HG03097 (cell line): ENCODE results near the gene DBET.
"Not testable (repeated sequence)": the region's sequence is repeated elsewhere in the genome, so short reads cannot be mapped to it uniquely, and the experiment has no call there.

Experiments
- ATAC-seq: cut with Tn5 transposase; IDR thresholded peaks from one replicate; pipeline ENCODE4 v1.9.1; 2021; ENCODE audit not compliant: unreplicated experiment, low FRiP score

Gene DBET

DNA sequence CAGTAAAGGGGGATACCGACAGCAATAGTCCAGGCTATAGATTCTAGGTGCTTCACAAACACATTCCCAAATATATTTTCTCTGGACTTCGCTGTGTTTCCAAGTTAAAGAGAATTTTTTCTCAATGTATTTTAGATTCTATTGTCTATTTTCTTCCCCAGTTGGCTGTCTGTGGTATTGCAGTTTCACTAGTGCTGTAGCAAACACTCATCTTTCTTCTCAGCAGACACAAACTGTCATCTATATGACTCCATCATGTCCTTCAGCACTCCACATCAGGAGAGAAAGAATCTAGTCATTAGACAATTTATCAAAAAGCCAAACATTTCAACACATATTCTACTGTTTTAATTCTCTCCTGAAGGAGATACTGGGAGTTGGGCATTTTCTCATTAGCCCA, at the start of gene DBET:
Gene DBET, plus strand, starts transcription at position 161 of the 400 bp plus-strand sequence.
- ATAC-seq, result not testable (repeated sequence)

- ATAC-seq, result no peak
These were observed 49.3 kb upstream of the DBET start for GRCh38 chr4:190014771-190015537.

DNA sequence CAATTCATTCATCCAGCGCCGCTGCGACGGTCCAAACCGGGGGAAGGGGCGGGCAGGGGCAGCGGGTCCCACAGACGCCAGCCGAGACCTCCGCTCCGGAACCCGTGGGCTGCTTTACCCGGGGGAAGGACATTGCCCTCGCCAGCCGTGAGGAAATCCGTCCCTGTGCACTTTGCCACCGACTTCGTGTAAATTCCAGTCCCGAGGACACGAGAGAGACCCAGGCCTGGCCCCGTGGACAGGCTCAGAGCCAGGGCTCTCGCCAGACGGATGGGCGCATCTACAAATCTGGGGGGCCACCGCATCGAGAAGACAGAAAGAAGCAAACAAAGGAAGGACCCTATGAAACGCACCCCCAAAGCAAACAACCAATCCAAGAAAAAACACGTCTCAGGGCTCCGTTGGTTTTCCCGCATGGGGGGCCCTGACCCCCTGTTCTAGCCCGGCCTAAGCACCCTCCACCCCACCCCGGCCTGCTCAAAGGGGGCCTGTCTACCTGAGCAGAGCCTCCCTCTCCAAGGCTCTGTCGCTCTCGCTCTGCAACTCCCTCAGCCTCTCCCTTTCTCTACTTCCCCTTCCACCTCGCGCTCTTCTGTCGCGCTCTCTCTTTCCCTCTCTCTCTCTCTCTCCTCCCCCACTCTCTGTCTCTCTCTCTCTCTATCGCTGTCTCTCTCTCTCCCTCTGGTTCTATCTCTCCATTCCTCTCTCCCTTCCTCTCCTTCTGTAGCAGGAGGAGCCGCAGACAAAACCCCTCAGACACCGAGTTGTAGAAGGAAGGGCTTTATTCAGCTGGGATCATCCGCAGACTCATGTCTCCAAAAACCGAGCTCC, 48.5 kb upstream of the DBET start:
- no peak for ATAC-seq

DNA sequence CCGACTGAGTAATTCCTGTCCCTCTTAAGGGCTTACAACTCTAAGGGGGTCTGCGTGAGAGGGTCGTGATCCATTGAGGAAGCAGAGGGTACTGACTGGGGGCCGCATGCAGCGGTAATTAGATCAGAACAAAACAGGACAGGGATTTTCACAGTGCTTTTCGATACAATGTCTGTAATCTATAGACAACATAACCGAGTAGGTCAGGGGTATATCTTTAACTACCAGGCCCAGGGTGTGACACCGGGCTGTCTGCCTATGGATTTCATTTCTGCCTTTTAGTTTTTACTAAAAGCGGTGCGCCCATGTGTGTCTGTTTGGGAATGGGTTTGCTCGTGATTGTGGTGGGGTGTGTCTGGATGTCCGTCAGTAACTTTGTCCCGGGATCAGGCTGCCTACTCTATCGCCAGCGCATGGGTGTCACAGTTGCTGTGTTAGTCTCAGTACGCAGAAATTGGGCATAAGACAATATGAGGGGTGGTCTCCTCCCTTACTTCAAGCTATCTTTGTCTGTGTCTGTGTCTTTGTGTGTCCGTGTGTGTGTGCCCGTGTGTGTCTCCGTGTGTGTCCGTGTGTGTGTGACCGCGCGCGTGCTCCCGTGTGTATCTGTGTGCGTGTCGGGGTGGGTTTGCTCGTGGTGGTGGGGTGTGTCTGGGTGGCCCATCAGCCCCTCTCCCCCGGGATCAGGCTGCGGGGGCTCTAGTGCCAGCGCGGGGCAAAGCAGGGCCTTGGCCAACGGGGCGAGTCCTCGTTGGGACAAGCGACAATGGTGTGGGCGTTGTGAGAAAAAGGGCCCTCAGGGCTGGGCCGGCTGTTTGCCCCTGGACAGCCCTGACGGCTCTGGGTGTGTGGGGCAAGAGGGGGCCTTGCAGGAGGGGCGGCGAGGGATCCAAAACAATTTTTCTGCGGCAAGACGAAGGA, 47.7 kb upstream of the DBET start:
- ATAC-seq, result no peak

GRCh38 chr4:190017357-190018200, 46.7 kb upstream of the DBET start:
- no peak for ATAC-seq

GRCh38 chr4:190018201-190018920, 45.9 kb upstream of the DBET start:
- ATAC-seq, result no peak

DNA sequence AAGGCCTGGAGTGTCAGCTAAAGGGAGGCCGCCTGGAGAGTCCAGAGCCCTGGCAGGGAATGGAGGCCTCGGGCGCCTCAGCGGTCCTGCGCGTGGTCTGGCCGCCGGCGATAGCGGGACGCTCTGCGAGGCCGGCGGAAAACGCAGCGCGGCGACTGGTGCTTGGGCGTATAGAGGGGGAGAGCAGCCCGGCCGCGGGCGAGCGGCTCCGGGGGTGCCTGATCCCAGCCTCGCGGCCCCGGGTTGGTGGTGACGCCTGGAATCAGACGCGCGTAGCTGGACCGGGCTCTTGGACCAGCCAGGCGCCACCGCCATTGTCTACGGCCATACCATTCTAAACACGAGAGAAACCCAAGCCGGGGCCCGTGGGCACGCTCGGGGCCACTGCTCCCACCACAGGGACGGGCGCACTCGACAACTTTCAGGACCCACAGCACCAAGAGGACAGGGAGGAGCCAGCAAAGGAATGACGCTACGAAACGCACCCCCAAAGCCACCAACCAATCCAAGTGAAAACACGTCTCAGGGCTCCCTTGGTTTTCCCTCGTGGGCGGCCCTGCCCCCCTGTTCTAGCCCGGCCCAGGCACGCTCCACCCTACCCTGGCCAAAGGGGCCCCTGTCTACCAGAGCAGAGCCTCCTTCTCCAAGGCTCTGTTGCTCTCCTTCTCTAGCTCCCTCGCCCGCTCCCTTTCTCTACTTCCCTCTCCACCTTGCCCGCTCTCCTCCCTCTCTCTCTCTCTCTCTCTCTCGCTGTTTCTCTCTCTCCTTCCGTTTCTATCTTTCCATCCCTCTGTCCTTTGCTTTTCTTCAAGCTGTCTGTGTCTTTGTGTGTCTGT, 45.1 kb upstream of the DBET start:
- no peak for ATAC-seq

DNA sequence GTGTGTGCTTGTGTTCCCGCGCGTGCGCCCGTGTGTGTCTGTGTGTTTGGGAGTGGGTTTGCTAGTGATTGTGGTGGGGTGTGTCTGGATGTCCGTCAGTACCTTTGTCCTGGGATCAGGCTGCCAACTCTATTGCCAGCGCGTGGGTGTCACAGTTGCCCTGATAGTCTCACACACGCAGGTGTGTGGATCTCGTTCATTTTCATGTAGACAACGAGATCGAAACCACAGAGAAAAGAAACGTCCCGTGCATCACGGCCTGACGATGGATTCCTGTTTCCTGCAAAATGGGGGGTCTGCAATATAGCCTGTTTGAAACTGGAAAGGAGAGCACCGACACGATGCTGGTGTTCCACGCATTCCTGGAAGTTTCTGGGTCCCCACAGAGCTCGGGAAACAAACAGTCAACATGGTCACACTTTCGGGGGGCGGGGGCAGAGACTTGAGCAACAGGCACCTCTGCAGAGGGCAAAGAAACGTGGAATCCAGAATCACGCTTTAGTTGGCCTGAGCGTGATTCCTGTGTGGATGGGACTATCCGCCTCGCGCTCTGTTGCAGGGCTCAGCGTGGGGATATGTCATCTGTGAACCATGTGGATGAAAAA, 44.3 kb upstream of the DBET start:
- ATAC-seq, result not testable (repeated sequence)

GRCh38 chr4:190020790-190021717, 43.2 kb upstream of the DBET start:
- no peak for ATAC-seq

DNA sequence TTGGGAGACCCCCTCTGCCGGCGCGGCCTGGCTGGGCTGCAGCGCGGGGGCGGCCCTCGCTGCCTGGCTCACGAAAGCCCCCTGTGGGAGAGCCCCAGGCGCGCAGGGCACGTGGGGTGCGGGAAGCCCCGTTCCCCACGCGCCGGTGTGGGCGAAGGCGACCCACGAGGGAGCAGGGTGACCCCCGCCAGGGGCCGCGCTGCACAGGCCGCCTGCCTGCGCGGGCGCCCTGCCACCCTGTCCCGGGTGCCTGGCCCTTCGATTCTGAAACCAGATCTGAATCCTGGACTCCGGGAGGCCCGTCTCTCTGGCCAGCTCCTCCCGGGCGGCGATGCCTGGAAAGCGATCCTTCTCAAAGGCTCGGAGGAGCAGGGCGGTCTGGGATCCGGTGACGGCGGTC, 42.3 kb upstream of the DBET start:
- ATAC-seq, result not testable (repeated sequence)

- ATAC-seq, result not testable (repeated sequence)
These were observed 41.6 kb upstream of the DBET start for GRCh38 chr4:190022614-190023281.

DNA sequence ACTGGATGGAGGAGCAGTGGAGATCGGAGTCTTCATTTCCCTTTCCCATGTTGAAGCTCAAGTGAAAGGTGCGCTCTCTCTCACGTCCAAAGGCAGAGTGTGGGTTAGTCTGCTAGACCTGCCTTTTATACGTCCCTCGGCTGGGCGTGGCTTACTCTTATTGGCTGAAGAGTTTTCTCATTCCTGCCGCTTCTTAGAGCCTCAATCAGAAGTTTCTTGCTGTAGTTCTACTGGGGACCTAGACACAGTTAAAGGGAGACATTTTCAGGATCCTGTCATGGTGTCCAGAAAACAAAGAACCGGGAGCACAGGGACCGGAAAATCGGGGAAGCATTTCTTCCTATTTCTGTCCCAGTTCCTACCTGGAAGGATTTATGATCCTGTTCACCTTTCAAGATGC, 37.1 kb upstream of the DBET start, which contains the start of gene FRG2:
Gene FRG2, minus strand, starts transcription at position 101 of the 400 bp plus-strand sequence. Its CDS starts 52 bp downstream, at position 49.
- not testable (repeated sequence) for ATAC-seq

GRCh38 chr4:190031264-190031663, 33.0 kb upstream of the DBET start:
- ATAC-seq, result not testable (repeated sequence)

GRCh38 chr4:190037704-190038388, 26.5 kb upstream of the DBET start:
- not testable (repeated sequence) for ATAC-seq

DNA sequence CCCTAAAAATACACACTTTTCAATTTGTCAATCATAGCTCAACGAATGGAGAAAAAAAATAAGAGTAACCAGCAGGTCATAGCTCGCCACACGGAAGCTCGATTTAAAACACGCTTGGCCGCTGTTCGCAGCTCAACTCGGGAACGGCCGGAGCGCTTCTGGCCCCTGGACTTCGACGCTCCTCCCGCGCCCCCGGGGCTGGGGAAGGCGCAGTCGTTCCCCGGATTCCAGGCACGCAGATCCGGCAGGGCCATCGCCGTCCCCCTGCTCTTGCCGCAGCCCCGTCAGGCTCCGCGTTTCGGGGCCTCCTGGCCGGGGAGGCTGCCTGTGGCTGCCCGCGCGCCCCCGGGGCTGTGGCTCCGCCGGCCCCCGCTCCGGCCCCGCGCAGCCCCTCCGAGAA, 23.4 kb upstream of the DBET start:
- not testable (repeated sequence) for ATAC-seq

DNA sequence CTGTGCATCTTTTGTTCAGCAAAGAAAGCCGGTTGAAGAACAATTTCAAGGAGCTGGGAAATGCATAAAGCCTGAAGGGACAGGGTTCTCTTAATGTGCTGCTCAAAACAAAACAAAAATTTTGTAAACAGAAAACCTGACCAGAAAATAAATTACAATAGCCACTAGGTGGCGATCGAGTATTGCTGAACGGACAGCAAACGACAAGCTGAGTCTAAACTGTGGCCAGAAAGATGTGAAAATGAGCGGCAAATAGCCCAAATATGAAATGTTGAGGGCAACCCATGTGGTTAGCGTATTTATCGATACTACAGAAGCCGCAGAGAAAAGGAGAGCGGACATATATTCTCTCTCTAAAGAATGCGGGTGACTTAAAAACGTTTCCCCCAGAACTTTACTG, 16.7 kb upstream of the DBET start:
- not testable (repeated sequence) for ATAC-seq
